Motor neuron (in vitro differentiated cells): ENCODE results near the gene KANK3. TPM values are rescaled to one million over a fixed set of nuclear protein-coding genes. Genes with fewer than 3 reads are reported as not detected.
"Not testable (repeated sequence)": the region's sequence is repeated elsewhere in the genome, so short reads cannot be mapped to it uniquely, and the experiment has no call there.

Experiments used
- ATAC-seq, 8 experiments: fragments of 200-7000 bp; cut with Tn5 transposase; replicated peaks in 6 of 8; 2 replicates each; pipeline ENCODE4 v1.8.0; 2021; ENCODE audit warnings: mild to moderate bottlenecking in 8 of 8, moderate library complexity in 8 of 8
- H3K27ac ChIP-seq, 2 donors: fragments of 250-450 bp; sonication (Bioruptor Pico); 2 replicates each; pipeline ENCODE4 v1.9.0; 2021; ENCODE audit warnings: antibody characterized with exemption in 2 of 2, mild to moderate bottlenecking in 2 of 2, moderate library complexity in 1 of 2
- H3K4me1 ChIP-seq, 2 donors: fragments of 250-450 bp; sonication (Bioruptor Pico); replicated peaks in 1 of 2; 2 replicates each; pipeline ENCODE4 v1.6.1; 2021; ENCODE audit warnings: antibody characterized with exemption in 2 of 2, mild to moderate bottlenecking in 2 of 2, moderate library complexity in 1 of 2
- H3K4me3 ChIP-seq, 5 donors: fragments of 250-450 bp; sonication (Bioruptor Pico); 2 replicates each; pipeline ENCODE4 v1.9.0; 2021; ENCODE audit warnings: antibody characterized with exemption in 5 of 5, mild to moderate bottlenecking in 5 of 5, moderate library complexity in 4 of 5
- WGBS, 10 experiments: fragments of 450-650 bp; shearing (Covaris generic); methylation state at CpG; one replicate each; pipeline ENCODE4 v1.0.0; 2022; 5-methylcytosine and 5-hydroxymethylcytosine counted together
- in situ Hi-C, 9 experiments: fragments of 400-800 bp; cut with MboI; loops; one replicate each; pipeline ENCODE4 v1.15.0; 2021; ENCODE audit warnings: low sequenced_read_pairs in 9 of 9, low pct_unique_long_range_greater_than_20kb in 2 of 9; ENCODE audit not compliant: unreplicated experiment in 9 of 9
- total RNA-seq, 8 experiments: library from RNA; unstranded; fragments of 300-600 nt; gene quantifications; 2 replicates each; pipeline versions ENCODE4 v1.2.3 to v1.2.4, GENCODE V29; 2022

KANK3 gene
- total RNA-seq, 8 experiments from 2014 or later, result 0.08 to 3.4 (median 1.1) TPM; not detected in 1

- Histone ChIP-seq H3K4me3 (no peak overlapping the region), H3K27ac (no peak overlapping the region), H3K4me1 (peaks cover 0 to 4% of the 10 kb centered on the region in 2 donors)
- in situ Hi-C loops, result no loop called here
- peak in 5 of 8 experiments; percentile 11 to 79 (median 18) for ATAC-seq
- WGBS, 10 experiments, result 80 to 92% methylated on average over 2 to 7 of the region's 11 CpGs; no CpG with 5 or more reads in 8 of the 10 experiments
Observed at GRCh38 chr19:8302357-8302691, 40.7 kb downstream of the KANK3 start.

GRCh38 chr19:8291337-8291736 is 51.7 kb downstream of the KANK3 start:
- in situ Hi-C loops, H3K4me1 ChIP-seq, H3K4me3 ChIP-seq, H3K27ac ChIP-seq: not testable (repeated sequence)
- ATAC-seq, result peak; percentile 57 to 97 (median 72)
- WGBS, 10 experiments, result no CpG with 5 or more reads among the region's 9 CpGs

GRCh38 chr19:8276508-8276907 is 66.6 kb downstream of the KANK3 start:
- no CpG with 5 or more reads among the region's 9 CpGs for WGBS, 10 experiments
- H3K27ac ChIP-seq, H3K4me3 ChIP-seq, in situ Hi-C loops, H3K4me1 ChIP-seq: not testable (repeated sequence)
- peak; percentile 55 to 97 (median 72) for ATAC-seq

Other genes starting within 250 kb of the KANK3 start
- 1 to 10 TPM in 5 of 8 experiments, under 1 TPM in 1, not detected in 2; 0.07 to 4.8 (median 3.6) TPM for gene FBN3, start 193.7 kb downstream of the KANK3 start, total RNA-seq
- gene CERS4, start 133.9 kb downstream of the KANK3 start, total RNA-seq, result 10 to 100 TPM in 7 of 8 experiments, 1 to 10 TPM in 1; 3.2 to 55.1 (median 35.8) TPM
- gene CD320, start 34.9 kb downstream of the KANK3 start, total RNA-seq, result 100 to 1,000 TPM in 1 of 8 experiments, 10 to 100 TPM in 7; 20.9 to 109 (median 41.8) TPM
- 100 to 1,000 TPM; 129 to 183 (median 162) TPM for gene NDUFA7, start 21.9 kb downstream of the KANK3 start, total RNA-seq
- 1,000 to 10,000 TPM in 4 of 8 experiments, 100 to 1,000 TPM in 4; 550 to 1,110 (median 1,001) TPM for gene RPS28, start 21.8 kb downstream of the KANK3 start, total RNA-seq
- gene ANGPTL4, start 20.9 kb upstream of the KANK3 start, total RNA-seq, result 1 to 10 TPM in 3 of 8 experiments, under 1 TPM in 4, not detected in 1; 0.38 to 4.6 (median 0.90) TPM
- 10 to 100 TPM; 16.7 to 72.4 (median 43.7) TPM for gene RAB11B, start 47.1 kb upstream of the KANK3 start, total RNA-seq
- 10 to 100 TPM; 10.4 to 38.4 (median 19.4) TPM for gene MARCHF2, start 70.0 kb upstream of the KANK3 start, total RNA-seq
- gene HNRNPM, start 101.7 kb upstream of the KANK3 start, total RNA-seq, result 100 to 1,000 TPM in 3 of 8 experiments, 10 to 100 TPM in 5; 44.2 to 280 (median 73.5) TPM
- 1 to 10 TPM in 1 of 8 experiments, under 1 TPM in 7; 0.18 to 1.4 (median 0.31) TPM for gene PRAM1, start 159.4 kb upstream of the KANK3 start, total RNA-seq
- 10 to 100 TPM in 5 of 8 experiments, 1 to 10 TPM in 3; 2.3 to 14.5 (median 11.1) TPM for gene ZNF414, start 170.9 kb upstream of the KANK3 start, total RNA-seq
- 10 to 100 TPM in 3 of 8 experiments, 1 to 10 TPM in 4, under 1 TPM in 1; 0.67 to 15.6 (median 4.7) TPM for gene MYO1F, start 234.2 kb upstream of the KANK3 start, total RNA-seq